Tibial nerve (tissue), 3 donors: ENCODE results near the gene ADK.

Source experiments
- POLR2A ChIP-seq, 2 donors: fragments of 450-650 bp; IDR thresholded peaks; one replicate each; pipeline ENCODE4 v1.6.1; 2017; ENCODE audit warnings: antibody characterized with exemption in 2 of 2, mild to moderate bottlenecking in 2 of 2, moderate library complexity in 2 of 2
- TF ChIP-seq, protein P1 (sequence below), 5 experiments: fragments of 200-600 bp in 3 of 5; fragments of 450-650 bp in 2 of 5; sonication (generic) in 3 of 5; IDR thresholded peaks; one replicate each; pipeline ENCODE4 v1.5.1; 2016 to 2019; ENCODE audit warnings: antibody characterized with exemption in 5 of 5, mild to moderate bottlenecking in 3 of 5, moderate library complexity in 2 of 5

DNA sequence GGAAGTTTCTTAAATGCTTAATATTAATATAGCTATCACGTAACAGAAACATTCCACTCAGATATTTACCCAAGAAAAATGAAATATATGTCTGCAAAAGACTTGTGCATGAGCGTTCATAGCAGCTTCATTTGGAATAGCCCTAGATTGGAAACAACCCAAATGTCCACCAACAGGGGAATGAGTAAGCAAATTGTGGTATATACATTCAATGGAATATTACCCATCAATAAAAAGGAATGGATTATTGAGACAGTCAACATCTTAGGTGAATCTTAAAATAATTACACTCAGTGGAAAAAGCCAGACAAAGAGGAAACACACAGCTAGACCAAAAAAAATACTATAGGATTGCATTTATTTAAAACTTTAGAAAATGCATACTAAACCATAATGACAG lies 585.0 kb downstream of the ADK start:
- TF ChIP-seq, protein P1, sequence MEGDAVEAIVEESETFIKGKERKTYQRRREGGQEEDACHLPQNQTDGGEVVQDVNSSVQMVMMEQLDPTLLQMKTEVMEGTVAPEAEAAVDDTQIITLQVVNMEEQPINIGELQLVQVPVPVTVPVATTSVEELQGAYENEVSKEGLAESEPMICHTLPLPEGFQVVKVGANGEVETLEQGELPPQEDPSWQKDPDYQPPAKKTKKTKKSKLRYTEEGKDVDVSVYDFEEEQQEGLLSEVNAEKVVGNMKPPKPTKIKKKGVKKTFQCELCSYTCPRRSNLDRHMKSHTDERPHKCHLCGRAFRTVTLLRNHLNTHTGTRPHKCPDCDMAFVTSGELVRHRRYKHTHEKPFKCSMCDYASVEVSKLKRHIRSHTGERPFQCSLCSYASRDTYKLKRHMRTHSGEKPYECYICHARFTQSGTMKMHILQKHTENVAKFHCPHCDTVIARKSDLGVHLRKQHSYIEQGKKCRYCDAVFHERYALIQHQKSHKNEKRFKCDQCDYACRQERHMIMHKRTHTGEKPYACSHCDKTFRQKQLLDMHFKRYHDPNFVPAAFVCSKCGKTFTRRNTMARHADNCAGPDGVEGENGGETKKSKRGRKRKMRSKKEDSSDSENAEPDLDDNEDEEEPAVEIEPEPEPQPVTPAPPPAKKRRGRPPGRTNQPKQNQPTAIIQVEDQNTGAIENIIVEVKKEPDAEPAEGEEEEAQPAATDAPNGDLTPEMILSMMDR (IDR thresholded peaks at IDR 0.05), result no peak
- TF ChIP-seq POLR2A (IDR thresholded peaks at IDR 0.05), result no peak
